HG02763 (cell line): ENCODE measurements around the gene TAB2.

Source experiments
- ATAC-seq: cut with Tn5 transposase; IDR thresholded peaks from one replicate; pipeline ENCODE4 v1.9.1; 2021; ENCODE audit warnings: mild to moderate bottlenecking, moderate library complexity; ENCODE audit not compliant: unreplicated experiment

TAB2 gene

DNA sequence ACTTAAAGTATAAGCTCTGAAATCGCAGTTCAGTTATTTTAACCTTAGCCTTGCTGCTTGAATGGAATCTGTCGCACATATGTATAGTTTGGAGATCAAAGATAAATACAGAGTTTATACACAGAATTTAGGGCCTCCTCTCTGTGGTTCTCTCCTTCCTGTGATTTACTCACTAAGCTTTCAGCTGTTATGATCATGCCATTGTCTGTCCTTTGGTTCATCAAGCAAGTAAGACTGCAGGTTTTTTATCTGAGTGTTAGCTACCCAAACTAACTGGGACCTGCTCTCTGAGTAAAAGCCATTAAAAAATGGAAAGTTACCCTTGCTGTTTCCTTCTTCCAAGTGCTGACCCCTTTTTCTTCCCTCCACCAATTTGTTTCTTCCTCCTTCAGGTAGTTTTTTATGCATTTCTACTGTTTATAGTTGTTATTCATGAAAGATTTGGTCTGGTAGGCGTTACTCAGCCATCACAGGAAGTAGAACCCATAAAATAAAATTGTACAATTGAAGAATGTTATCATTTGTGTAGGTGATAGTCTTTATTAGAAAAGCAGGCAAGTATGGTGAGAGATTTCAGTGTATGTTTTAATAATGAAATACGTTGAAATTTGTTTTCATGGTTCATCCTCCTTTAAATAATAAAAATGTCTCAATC is 48.9 kb downstream of the TAB2 start:
- no peak for ATAC-seq

GRCh38 chr6:149368065-149368464 is 50.6 kb downstream of the TAB2 start:
- no peak for ATAC-seq

GRCh38 chr6:149371154-149371553 is 53.6 kb downstream of the TAB2 start:
- ATAC-seq = no peak

- no peak for ATAC-seq
Observed at GRCh38 chr6:149372062-149372461, 54.5 kb downstream of the TAB2 start.

- no peak for ATAC-seq
Observed at GRCh38 chr6:149373511-149373910, 56.0 kb downstream of the TAB2 start.

- ATAC-seq = no peak
Observed at GRCh38 chr6:149379977-149380376, 62.5 kb downstream of the TAB2 start.

DNA sequence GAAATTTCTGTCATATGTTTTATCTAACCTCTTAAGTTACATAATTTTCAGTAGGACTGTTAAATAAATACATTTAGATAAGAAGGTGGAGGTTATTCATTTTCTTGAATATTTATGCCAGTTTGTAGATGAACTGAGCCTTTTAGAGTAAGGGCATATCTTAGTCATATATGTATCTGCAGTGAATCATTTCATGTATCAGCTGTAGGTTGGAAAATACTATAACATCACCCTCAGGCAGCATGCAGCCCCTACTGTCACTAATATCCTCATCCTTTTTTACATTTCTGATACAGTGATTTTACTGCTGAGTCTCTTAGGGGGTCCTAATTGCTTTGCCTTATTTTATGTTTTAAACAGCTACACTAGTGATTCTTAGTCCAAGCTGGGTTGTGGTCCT is 63.0 kb downstream of the TAB2 start:
- ATAC-seq = no peak

DNA sequence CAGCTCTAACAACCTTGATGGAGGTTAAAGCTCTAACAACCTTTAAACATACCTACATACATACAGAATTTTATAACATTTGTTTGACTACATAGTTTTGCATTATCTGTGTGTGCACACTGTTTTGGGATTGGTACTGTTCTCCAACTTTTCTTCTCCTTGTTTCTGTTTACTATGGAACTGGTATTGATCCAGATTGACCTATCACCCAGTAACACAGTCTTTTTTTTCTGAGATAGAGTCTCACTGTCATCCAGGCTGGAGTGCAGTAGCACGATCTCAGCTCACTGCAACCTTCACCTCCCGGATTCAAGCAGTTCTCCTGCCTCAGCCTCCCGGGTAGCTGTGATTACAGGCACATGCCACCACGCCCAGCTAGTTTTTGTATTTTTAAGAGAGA is 65.9 kb downstream of the TAB2 start:
- no peak for ATAC-seq

- no peak for ATAC-seq
Observed at GRCh38 chr6:149384464-149384863, 67.0 kb downstream of the TAB2 start.

DNA sequence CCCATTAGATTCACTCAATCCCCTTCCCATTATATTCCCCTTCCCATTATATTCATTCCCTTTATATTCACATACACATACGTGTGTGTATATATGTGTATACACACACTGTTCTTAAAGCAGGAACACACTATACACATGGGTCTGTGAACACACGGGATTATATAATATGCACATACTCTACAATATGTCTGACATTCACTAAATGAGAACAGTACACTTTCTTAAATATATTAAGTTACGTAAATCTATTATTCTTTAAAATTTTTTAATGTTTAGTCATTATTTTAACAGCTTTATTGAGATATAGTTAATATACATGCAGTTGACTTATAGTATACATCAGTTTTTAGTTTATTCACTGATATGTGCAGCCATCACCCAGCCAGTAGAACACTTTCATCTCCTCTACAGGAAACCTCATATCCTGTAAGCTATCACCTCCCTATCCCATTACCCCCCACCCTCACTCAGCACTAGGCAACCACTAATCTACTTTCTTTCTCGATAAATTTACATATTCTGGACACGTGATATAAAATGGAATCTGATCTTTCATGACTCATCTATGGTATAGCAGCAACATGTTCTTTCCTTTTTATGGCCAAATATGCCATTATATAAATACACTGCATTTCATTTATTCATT is 68.6 kb downstream of the TAB2 start:
- no peak for ATAC-seq

DNA sequence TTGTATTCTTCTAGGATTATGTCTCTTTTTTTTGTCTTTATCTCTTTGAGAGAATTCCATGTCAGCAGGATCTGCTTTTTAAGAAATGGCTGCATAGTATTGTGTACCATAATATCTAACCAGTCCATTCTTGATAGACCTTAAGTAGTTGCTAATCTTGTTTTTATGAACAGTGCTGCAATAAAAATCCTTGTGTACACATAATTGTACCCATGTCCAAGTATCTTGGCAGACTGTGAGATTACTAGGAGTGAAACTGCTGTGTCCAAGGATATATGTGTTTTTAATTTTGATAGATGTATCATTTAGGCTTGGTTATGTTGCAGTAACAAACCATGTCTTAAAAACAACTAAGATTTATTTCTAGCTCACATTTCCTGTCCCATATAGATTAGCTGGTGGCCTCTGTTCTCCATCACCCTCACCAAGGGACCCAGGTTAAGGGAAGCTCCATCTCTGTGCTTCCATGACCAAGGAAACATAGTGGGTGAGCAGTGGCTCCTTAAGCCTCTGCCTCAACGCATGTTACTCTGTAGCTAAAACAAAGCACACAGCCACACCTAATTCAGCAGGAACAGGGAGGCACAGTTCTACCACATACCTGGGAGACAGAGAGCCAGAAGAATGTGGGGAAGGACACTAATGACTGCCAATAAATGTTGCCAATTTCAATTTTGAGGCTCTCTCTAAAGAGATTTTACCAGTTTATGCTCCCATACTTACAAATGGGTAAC is 70.4 kb downstream of the TAB2 start:
- ATAC-seq = no peak

DNA sequence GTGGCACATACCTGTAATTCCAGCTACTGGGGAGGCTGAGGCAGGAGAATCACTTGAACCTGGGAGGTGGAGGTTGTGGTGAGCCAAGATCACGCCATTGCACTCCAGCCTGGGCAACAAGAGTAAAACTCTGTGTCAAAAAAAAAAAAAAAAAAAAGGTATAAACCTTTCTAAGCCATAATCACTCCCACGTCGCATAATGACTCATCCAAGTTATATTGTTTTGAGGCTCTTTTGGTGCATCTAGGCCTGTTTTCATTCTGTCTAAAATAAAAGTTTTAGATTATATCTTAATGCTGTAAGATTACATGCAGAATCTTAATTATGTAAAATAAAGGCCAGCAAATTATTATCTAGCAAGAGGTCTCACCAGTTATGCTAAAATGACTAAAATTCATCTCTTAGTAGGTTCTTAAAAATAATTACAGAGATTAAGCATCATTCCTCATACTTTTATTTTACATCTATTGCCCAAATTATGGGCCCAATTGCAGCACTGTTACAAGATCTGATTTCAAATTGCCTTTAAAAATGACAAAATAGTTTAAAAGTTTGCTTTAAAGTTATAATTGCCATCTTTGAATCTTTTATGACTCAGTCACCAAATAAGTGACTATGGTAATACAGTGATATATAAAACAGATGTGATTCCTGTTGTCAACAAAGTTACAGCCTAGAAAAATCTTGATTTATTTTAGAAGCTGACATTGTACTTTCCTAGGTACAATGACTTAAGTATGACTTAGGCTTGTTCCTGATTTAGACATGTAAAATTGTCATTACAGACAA is 72.2 kb downstream of the TAB2 start:
- ATAC-seq = no peak

GRCh38 chr6:149392093-149392492 is 74.6 kb downstream of the TAB2 start:
- no peak for ATAC-seq

- ATAC-seq = no peak
Observed at GRCh38 chr6:149392535-149392934, 75.0 kb downstream of the TAB2 start.

DNA sequence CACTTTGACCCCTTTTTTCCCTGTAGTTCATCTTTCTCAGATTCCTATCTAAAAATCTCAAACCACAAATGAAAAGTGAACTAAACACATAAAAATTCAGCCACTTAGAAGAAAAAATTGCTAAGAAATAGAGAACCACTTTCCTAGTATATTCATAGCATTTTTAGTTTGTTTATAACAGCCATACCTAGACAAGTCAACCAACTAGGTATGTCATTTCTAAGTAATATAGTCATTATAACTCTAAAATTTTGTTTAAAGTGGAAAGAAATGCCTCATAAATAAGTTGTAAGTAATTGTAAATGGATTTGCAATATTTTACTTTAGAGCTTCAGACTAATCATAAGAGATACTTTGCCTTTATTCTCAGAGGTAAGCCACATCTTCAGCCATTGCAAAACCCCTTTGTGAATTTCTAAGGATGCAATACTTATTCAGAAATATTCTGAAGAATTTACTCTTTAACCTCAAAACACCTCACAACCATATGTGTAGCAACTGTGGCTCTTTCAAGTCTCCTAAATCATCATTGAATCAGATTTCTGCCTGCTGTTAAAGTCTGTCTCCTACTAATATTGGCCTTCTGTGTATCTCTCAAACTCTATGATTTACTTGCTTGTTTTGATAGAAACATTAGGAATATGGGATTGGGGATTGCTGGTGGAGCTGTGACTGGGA is 75.6 kb downstream of the TAB2 start:
- no peak for ATAC-seq

DNA sequence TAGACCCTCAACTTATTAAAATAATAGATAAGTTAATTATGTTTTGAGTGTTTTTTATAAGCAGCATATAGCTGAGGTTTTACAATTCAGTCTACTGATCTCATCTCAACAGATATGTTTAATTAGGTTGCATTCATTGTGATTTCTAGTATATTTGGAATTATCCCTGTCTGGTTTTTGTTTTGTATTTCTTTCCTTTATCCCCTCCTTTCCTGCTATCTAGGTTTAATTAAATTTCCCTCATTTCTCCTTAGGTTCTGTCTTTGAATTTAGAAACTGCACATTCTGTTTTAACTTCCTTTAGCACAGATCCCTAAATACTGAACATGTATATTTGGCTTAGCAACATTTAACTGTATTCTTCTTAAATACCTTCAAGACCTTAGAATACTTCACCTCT is 77.7 kb downstream of the TAB2 start:
- ATAC-seq = no peak

GRCh38 chr6:149397384-149397783 is 79.9 kb downstream of the TAB2 start:
- no peak for ATAC-seq

GRCh38 chr6:149400050-149400449 is 82.5 kb downstream of the TAB2 start, which contains the start of gene SUMO4:
SUMO4 (plus strand) TSS chr6:149400262; CDS start chr6:149400392, 130 bp downstream.
- ATAC-seq = no peak

DNA sequence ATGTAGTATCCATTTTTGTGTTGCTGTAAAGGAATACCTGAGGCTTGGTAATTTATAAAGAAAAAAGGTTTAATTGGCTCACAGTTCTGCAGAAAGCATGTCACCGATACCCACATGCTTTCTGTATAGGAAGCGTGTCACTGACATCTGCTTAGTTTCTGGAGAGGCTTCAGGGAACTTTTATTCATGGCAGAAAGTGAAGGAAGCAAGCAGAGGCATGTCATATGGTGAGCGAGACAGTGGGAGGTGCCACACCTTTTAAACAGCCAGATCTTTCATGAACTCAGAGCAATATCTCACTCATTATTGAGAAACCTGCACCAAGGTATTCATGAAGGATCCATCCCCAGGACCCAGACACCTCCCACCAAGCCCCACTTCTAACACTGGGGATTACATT is 86.0 kb downstream of the TAB2 start:
- no peak for ATAC-seq

- no peak for ATAC-seq
Observed at GRCh38 chr6:149405823-149406765, 88.6 kb downstream of the TAB2 start.
